Measurements from ENCODE around the gene HAUS1. TPM values are rescaled to one million over a fixed set of nuclear protein-coding genes. Genes with fewer than 3 reads are reported as not detected.
"Not testable (repeated sequence)": the region's sequence is repeated elsewhere in the genome, so short reads cannot be mapped to it uniquely, and the experiment has no call there.

The HAUS1 gene
- polyA plus RNA-seq, 3 donors = 12.1 to 50.4 (median 34.6) TPM

DNA sequence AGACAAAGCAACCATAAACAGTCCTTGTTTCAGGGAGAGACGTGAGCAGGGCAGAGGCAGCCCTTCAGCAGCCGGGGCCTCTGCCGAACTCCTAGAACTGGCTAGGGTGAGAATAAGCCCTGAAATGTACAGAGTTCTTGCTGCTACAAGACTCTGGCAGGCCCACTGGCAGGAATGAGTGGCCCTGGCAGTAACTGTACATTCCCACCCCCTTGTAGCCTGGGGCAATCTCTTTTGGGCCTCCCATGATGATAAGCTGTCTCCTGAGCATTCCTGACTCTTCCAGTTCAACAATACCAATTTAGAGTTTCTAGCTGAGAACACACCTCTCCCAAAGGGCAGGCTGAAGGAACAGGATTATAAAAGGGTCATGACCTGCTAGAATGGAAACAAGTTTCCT lies 54.3 kb downstream of the HAUS1 start:
- peaks cover 0 to 4% (median 0%) of the 10 kb centered on the region in 7 donors for H3K9me3 Mint-ChIP-seq
- H3K36me3 Mint-ChIP-seq = peaks cover 0 to 5% of the 10 kb centered on the region in 2 donors
- H4K20me1 ChIP-seq (ENCODE audit: insufficient read depth, low read length) = no peaks in the 10 kb centered on the region
- H3K9me3 ChIP-seq (replicated peaks in 1 of 2; ENCODE audit: control insufficient read depth in 1 of 2, insufficient read depth in 1 of 2, low read length in 2 of 2) = no peaks in the 10 kb centered on the region
- H3K27ac ChIP-seq (ENCODE audit: low read depth in 1 of 2, low read length in 2 of 2) = no peak overlapping the region
- H3K4me1 ChIP-seq (ENCODE audit: control insufficient read depth in 1 of 2, insufficient read depth in 2 of 2, low read length in 2 of 2) = no peaks in the 10 kb centered on the region
- H3K4me3 Mint-ChIP-seq = no peak overlapping the region
- no peak overlapping the region for H3K9ac ChIP-seq (ENCODE audit: insufficient read depth, low read length, poor library complexity, severe bottlenecking)
- H3K36me3 ChIP-seq (replicated peaks in 1 of 2; ENCODE audit: control insufficient read depth in 1 of 2, insufficient read depth in 2 of 2, low read length in 2 of 2) = no peaks in the 10 kb centered on the region
- peaks cover 0 to 2% (median 0%) of the 10 kb centered on the region in 3 donors for H3K27me3 Mint-ChIP-seq (ENCODE audit: low read depth in 3 of 3)
- no peaks in the 10 kb centered on the region for H3K79me2 ChIP-seq (ENCODE audit: insufficient read depth, low read length)
- TF ChIP-seq, protein P1, sequence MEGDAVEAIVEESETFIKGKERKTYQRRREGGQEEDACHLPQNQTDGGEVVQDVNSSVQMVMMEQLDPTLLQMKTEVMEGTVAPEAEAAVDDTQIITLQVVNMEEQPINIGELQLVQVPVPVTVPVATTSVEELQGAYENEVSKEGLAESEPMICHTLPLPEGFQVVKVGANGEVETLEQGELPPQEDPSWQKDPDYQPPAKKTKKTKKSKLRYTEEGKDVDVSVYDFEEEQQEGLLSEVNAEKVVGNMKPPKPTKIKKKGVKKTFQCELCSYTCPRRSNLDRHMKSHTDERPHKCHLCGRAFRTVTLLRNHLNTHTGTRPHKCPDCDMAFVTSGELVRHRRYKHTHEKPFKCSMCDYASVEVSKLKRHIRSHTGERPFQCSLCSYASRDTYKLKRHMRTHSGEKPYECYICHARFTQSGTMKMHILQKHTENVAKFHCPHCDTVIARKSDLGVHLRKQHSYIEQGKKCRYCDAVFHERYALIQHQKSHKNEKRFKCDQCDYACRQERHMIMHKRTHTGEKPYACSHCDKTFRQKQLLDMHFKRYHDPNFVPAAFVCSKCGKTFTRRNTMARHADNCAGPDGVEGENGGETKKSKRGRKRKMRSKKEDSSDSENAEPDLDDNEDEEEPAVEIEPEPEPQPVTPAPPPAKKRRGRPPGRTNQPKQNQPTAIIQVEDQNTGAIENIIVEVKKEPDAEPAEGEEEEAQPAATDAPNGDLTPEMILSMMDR (IDR thresholded peaks at IDR 0.05) = no peak
- no peak overlapping the region for H3K4me2 ChIP-seq (replicated peaks; ENCODE audit: extremely low read depth, low read length, poor library complexity, severe bottlenecking)
- no peak overlapping the region for H2AFZ ChIP-seq (ENCODE audit: insufficient read depth, low read depth, low read length, poor library complexity, severe bottlenecking)
- WGBS (ENCODE audit: insufficient coverage) = 95% methylated on average over 2 of the region's 3 CpGs
- no peak for DNase-seq
- intact Hi-C loops (cut with micrococcal nuclease) = no loop called here
- no peaks in the 10 kb centered on the region for H3K27me3 ChIP-seq (ENCODE audit: control insufficient read depth in 2 of 2, insufficient read depth in 2 of 2, low read length in 2 of 2)
- H3K4me3 ChIP-seq (replicated peaks in 1 of 3; ENCODE audit: low read depth in 2 of 3, low read length in 3 of 3) = no peak overlapping the region
- H3K27ac Mint-ChIP-seq = no peak overlapping the region
- H3K4me1 Mint-ChIP-seq = peaks cover 6% of the 10 kb centered on the region

DNA sequence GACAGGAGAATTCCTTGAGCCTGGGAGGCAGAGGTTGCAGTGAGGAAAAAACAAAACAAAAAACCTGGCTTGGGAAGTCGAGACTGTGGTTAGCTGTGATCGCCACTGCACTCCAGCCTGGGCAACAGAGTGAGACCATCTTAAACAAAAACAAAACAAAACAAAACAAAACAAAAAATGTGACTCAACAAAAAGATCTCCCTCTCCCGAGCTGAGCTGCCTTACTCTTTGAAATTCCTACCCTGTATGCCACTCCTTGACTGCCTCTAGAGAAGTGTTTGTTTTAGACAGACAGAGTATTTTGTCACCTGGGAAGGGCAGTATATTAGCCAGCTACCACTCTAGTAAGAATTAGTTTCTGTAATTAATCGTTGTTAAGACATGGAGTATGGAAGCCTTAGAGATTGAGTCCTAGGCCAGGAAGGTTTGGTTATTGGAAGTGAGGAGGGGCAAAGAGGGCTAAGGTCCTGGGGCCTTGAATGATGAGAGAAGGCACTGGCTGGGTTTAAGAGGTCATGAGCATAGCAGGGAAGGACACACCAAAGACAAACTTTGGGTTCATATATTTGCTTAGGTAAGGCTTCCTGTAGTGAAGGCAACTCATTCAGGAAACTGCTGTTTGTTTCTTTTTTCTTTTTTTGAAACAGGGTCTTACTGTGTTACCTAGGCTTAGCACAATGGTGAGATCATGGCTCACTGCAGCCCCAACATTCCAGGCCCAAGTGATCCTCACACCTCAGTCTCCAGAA lies 56.0 kb downstream of the HAUS1 start:
- H3K79me2 ChIP-seq (ENCODE audit: insufficient read depth, low read length) = no peaks in the 10 kb centered on the region
- no peak overlapping the region for H2AFZ ChIP-seq (ENCODE audit: insufficient read depth, low read depth, low read length, poor library complexity, severe bottlenecking)
- peaks cover 0 to 2% (median 0%) of the 10 kb centered on the region in 7 donors for H3K9me3 Mint-ChIP-seq
- no peak overlapping the region for H3K4me2 ChIP-seq (replicated peaks; ENCODE audit: extremely low read depth, low read length, poor library complexity, severe bottlenecking)
- WGBS (ENCODE audit: insufficient coverage) = 92% methylated on average over 1 of the region's 4 CpGs
- peaks cover 0 to 5% of the 10 kb centered on the region in 2 donors for H3K36me3 Mint-ChIP-seq
- H3K36me3 ChIP-seq (replicated peaks in 1 of 2; ENCODE audit: control insufficient read depth in 1 of 2, insufficient read depth in 2 of 2, low read length in 2 of 2) = no peaks in the 10 kb centered on the region
- H3K27ac ChIP-seq (ENCODE audit: low read depth in 1 of 2, low read length in 2 of 2) = no peak overlapping the region
- intact Hi-C loops (cut with micrococcal nuclease) = no loop called here
- no peak overlapping the region for H3K4me3 Mint-ChIP-seq
- no peaks in the 10 kb centered on the region for H3K4me1 ChIP-seq (ENCODE audit: control insufficient read depth in 1 of 2, insufficient read depth in 2 of 2, low read length in 2 of 2)
- H3K9me3 ChIP-seq (replicated peaks in 1 of 2; ENCODE audit: control insufficient read depth in 1 of 2, insufficient read depth in 1 of 2, low read length in 2 of 2) = no peaks in the 10 kb centered on the region
- TF ChIP-seq, protein P1 (IDR thresholded peaks at IDR 0.05) = no peak
- H3K4me3 ChIP-seq (replicated peaks in 1 of 3; ENCODE audit: low read depth in 2 of 3, low read length in 3 of 3) = no peak overlapping the region
- no peak for DNase-seq
- H3K9ac ChIP-seq (ENCODE audit: insufficient read depth, low read length, poor library complexity, severe bottlenecking) = no peak overlapping the region
- H3K27me3 ChIP-seq (ENCODE audit: control insufficient read depth in 2 of 2, insufficient read depth in 2 of 2, low read length in 2 of 2) = no peaks in the 10 kb centered on the region
- peaks cover 6% of the 10 kb centered on the region for H3K4me1 Mint-ChIP-seq
- H4K20me1 ChIP-seq (ENCODE audit: insufficient read depth, low read length) = no peaks in the 10 kb centered on the region
- H3K27me3 Mint-ChIP-seq (ENCODE audit: low read depth in 3 of 3) = peaks cover 0 to 2% (median 0%) of the 10 kb centered on the region in 3 donors
- no peak overlapping the region for H3K27ac Mint-ChIP-seq

DNA sequence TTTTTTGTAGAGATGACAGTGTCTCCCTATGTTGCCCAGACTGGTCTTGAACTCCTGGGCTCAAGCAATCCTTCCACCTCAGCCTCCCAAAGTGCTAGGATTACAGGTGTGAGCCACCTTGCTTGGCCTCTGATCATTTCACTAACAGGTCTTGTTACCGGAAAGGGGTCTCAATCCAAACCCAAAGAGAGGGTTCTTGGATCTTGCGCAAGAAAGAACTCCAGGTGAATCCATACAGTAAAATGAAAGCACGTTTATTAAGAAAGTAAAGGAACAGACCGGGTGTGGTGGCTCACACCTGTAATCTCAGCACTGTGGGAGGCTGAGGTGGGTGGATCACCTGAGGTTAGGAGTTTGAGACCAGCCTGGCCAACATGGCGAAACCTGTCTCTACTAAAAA lies 56.7 kb downstream of the HAUS1 start:
- H3K27me3 ChIP-seq (ENCODE audit: control insufficient read depth in 2 of 2, insufficient read depth in 2 of 2, low read length in 2 of 2); H3K4me1 Mint-ChIP-seq; H3K4me3 Mint-ChIP-seq; H3K27me3 Mint-ChIP-seq (ENCODE audit: low read depth in 3 of 3); H3K36me3 Mint-ChIP-seq; H3K4me3 ChIP-seq (replicated peaks in 1 of 3; ENCODE audit: low read depth in 2 of 3, low read length in 3 of 3); H3K4me2 ChIP-seq (replicated peaks; ENCODE audit: extremely low read depth, low read length, poor library complexity, severe bottlenecking); H3K4me1 ChIP-seq (ENCODE audit: control insufficient read depth in 1 of 2, insufficient read depth in 2 of 2, low read length in 2 of 2); H3K36me3 ChIP-seq (replicated peaks in 1 of 2; ENCODE audit: control insufficient read depth in 1 of 2, insufficient read depth in 2 of 2, low read length in 2 of 2); H3K9me3 ChIP-seq (replicated peaks in 1 of 2; ENCODE audit: control insufficient read depth in 1 of 2, insufficient read depth in 1 of 2, low read length in 2 of 2); H3K79me2 ChIP-seq (ENCODE audit: insufficient read depth, low read length); H3K27ac Mint-ChIP-seq; H3K9ac ChIP-seq (ENCODE audit: insufficient read depth, low read length, poor library complexity, severe bottlenecking); DNase-seq; intact Hi-C loops (cut with micrococcal nuclease); H3K27ac ChIP-seq (ENCODE audit: low read depth in 1 of 2, low read length in 2 of 2); H2AFZ ChIP-seq (ENCODE audit: insufficient read depth, low read depth, low read length, poor library complexity, severe bottlenecking); H3K9me3 Mint-ChIP-seq; H4K20me1 ChIP-seq (ENCODE audit: insufficient read depth, low read length): not testable (repeated sequence)
- WGBS (ENCODE audit: insufficient coverage) = 96% methylated on average over 4 of the region's 5 CpGs

Measured in CD14-positive monocyte (primary cell).